Hematopoietic multipotent progenitor cell treated with erythropoietin and hydrocortisone succinate and interleukin-3 and kit ligand, for 17 days (in vitro differentiated cells): ENCODE measurements around the gene STRN4.
"Not testable (repeated sequence)": the region's sequence is repeated elsewhere in the genome, so short reads cannot be mapped to it uniquely, and the experiment has no call there.

Experiments
- DNase-seq: peaks from one replicate; pipeline ENCODE4 v3.0.0-alpha.2; 2015; ENCODE audit warnings: low spot score

Gene STRN4

GRCh38 chr19:46713781-46714443 lies 32.3 kb downstream of the STRN4 start:
- DNase-seq = peak; percentile 42

DNA sequence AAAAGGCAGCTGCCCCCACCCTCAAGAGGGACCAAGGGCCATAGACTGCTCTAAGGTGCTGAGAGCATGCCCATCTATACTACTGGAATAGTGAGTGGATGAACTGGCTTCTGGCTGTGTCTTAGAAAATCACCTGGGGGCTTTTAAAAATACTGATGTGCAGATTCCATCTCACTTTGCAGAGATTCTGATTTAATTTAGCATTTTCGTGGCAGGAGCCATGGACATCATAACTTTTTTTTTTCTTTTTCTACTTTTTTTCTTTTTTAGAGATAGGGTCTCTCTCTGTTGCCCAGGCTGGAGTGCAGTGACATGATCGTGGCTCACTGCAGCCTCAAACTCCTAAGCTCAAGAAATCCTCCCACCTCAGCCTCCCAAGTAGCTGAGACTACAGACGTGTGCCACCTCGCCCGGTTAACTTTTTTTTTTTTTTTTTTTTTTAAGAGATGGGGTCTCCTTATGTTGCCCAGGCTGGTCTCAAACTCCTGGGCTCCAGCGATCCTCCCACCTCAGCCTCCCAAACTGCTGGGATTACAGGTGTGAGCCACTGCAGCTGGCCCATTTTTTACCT lies 33.4 kb downstream of the STRN4 start:
- not testable (repeated sequence) for DNase-seq

DNA sequence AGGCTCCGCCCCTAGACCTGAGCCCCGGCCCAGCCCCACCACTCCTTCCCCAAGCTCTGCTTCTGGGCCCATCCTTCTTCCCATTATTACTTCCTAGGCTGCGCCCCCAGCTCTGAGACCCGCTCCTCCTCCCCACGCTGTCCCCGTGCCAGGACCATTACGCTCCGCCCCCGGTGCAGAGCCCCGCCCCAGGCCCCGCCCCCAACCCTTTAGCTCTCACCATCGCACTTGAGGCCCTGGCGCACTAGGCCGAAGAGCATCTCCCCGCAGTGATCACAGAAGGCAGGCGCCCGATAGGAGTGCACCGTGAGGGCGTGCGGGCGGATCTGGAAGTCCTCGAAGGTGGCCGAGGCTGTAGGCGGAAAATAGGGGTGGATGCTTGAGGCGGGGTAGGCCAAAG lies 35.6 kb downstream of the STRN4 start:
- no peak for DNase-seq

GRCh38 chr19:46704379-46705076 lies 41.7 kb downstream of the STRN4 start:
- peak; percentile 87 for DNase-seq

GRCh38 chr19:46700704-46701103 lies 45.5 kb downstream of the STRN4 start:
- no peak for DNase-seq

- DNase-seq = no peak
Observed at GRCh38 chr19:46698395-46699321, 47.6 kb downstream of the STRN4 start.

DNA sequence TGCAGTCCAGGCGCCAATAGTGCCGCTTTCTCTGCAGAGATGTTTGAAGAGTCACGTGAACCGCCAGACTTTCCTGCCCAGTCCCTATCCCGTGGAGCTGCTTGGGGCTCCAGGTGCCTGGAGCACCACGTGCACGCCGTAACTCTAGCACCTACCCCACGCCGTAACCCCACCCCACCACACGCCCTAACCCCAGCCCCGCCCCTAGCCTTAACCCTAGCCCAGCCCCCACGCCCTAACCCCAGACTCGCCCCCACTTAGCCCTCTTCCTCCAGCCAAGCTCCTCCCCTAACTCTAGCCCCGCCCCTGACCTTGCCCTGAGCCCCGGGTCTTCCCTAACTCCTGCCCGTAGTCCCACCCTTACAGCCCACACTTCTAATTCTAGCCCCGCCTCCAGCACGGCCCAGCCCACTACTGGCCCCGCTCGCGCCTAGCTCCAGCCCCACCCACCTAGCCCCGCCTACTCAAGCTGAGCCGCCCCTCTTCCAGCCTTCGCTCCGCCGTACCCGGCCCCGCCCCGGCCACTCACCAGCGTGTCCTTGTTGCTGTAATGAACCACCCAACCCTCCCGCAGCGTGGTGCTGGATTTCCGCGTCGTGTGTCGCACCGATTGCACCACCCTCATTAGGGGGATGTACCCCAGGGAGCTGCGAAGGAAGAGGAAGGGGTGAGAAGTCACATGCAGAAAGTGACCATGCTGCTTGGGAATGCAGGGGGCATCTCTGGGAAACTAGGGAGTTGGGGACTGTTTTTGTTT lies 48.9 kb downstream of the STRN4 start:
- DNase-seq = peak; percentile 31

DNA sequence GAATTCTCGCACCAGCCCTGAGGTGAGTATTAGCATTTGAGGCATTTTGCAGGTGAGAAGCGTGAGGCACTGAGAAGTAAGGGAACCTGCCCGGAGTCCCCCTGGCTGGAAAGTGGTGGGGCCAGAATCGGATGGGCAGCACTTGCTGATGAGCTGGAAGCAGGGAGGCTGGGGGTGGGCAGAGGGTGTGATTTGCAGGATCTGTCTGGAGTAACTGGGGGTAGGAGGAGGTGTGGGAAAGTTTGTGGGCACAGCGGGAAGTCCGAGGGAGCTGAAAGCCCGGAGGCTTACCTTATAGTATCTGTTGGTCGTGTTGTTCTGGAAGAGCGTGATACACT lies 49.4 kb downstream of the STRN4 start:
- no peak for DNase-seq

GRCh38 chr19:46696052-46696451 lies 50.2 kb downstream of the STRN4 start:
- DNase-seq = no peak

GRCh38 chr19:46693760-46694159 lies 52.5 kb downstream of the STRN4 start:
- no peak for DNase-seq

- no peak for DNase-seq
Observed at GRCh38 chr19:46692918-46693722, 53.1 kb downstream of the STRN4 start.

DNA sequence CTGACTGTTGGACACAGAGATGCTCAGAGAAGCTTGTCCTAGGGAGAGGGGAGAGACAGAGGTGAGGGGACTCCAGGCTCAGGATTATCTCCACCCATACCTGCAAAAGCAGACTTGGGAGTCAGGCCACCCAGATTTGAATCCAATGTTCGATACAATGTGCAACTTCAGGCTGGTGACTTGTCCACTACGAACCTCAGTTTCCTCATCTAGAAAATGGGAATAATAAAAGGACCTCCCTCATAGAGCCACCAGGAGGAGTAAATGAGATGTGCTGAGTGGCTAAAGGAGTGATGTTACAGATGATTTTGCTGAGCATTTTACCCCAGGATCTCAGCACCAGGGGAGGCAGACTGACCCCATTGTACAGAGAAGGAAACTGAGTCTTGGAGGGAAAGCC lies 54.3 kb downstream of the STRN4 start:
- DNase-seq = no peak

DNA sequence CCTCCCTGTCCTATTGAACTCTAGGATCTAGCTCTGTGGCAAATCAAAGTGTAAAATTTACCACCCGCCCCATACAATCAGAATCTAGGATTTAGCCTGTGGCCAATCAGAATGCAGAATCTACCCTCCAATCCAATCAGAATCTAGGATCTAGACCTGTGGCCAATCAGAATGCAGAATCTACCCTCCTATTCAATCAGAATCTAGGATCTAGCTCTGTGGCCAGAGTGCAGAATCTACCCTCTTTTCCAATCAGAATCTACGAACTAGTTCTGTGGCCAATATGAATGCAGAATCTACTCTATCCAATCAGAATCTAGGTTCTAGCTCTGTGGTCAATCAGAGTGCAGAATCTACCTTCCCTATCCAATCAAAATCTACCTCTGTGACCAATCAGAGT lies 55.1 kb downstream of the STRN4 start:
- no peak for DNase-seq

DNA sequence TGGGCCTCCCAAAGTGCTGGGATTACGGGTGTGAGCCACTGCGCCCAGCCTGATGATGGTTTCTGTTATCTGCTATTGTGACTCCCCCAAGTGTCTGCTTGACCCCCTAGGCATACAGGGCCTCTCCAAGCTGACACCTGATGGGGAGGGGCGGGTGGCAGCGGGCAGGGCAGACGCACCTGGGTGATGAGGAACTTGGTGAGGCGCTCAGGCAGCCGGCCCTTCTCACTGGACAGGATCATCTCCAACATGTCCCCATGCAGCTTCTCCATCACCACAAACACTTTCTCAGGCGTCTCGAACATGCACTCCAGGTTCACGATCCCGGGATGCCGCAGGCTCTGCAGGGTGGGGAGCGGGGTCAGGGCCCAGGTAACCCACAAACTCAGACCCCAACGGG lies 56.9 kb downstream of the STRN4 start:
- DNase-seq = no peak

DNA sequence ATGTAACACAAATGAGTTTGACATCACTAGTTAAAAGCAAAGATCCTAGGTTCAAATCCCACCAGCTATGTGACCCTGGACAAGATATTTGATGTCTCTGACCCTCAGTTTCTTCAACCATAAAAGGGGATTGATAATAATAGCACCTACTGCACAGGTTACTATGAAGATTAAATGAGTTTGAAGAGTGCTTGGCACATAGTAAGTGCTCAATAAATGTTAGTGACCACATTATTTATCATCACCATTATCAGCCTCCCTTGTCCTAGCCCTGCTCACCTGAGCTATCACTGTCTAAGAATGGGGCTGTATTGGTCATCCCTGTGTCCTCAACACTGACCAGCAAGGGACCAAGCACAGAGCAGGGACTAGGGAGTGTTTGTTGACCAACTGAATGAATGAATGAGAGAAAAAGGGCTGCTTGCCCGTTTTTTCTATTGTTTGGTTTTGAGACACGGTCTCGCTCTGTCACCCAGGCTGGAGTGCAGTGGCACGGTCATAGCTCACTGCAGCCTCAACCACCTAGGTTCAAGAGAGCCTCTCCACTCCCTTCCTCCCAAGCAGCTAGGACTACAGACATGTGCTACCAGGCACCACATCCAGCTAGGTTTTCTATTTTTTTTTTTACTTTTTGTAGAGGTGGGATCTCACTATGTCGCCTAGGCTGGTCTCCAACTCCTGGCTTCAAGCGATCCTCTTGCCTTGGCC lies 58.7 kb downstream of the STRN4 start:
- DNase-seq = no peak

- no peak for DNase-seq
Observed at GRCh38 chr19:46685189-46685588, 61.1 kb downstream of the STRN4 start.

GRCh38 chr19:46678110-46678732 lies 68.0 kb downstream of the STRN4 start:
- DNase-seq = peak; percentile 21

DNA sequence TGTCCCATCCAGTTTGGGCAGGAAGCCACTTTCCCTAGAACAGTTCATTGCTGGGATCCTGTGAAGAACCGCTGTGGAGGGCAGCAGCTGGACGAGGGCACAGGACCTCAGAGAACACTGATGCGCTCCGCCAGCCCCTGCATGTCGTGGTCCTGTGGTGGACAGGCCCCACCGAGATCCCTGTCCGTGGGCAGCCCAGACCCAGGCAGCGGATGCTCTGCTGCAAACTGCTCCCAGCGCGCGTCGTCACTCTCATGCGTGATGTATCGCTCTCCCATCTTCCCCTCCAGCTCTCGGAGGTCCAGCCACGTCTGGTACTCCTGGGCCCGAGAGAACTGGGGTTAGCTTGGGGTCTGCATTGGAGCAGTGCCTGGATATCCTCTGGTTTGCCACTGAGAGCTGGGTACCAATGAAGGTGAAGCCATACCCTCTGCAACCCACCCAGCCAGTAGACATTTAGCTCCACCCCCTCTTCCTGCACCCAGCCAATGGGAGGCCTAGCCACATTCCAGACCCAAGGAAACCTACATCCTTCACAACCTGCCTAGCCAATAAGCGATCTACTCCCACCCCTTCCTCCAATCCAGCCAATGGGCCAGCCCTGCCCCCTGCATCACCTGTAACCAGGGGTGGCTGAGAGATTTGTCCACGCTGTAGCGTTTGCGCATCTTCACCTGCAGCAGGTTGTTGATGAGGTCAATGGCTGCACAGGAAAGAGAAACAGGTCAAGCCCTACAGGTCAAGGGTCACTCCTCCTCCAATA lies 71.7 kb downstream of the STRN4 start:
- DNase-seq = no peak

DNA sequence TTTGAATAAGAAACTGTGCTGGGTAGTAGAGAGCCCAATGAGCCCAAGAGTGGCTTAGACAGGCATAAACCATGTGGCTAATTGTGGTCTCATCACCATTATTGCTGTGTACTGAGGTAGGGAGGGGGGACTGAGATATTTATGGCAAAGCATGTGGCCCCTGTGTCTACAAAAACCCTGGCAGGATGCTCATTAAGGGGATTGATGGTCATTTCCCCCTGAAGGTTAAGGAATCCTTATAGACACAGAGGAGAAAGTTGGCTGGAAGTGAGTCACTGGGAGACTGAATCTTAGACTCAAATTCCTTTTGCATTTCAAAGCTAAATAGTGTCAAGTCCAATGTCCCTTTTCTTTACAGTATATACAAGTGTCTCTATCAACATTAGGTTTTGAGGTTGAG lies 75.4 kb downstream of the STRN4 start:
- DNase-seq = no peak
